Measurements from ENCODE around the gene CERKL. TPM values are rescaled to one million over a fixed set of nuclear protein-coding genes. Genes with fewer than 3 reads are reported as not detected.

The CERKL gene
- polyA plus RNA-seq, 1 experiment, result 0.06 TPM

DNA sequence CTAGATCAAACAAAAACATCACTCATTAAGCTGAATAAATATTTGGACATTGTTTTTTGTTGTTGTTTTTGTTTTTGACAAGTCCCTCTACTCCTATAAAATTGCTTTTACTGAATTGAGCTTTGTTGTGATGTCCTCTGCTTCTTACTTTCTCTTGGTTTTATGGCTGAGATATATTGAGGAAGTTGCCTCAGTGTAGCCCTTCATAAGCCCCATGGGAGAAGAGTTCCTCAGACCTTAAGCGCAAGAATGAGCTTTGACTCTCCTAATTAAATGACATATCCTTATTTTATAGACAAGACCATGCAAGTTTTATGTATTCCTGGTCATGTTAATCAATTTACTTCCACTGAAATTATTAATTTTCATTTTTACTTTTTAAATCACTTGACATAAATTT is 54.9 kb downstream of the CERKL start:
- DNase-seq (ENCODE audit: low read depth), result no peak
- H3K27me3 ChIP-seq (ENCODE audit: control insufficient read depth, insufficient read depth, low read length), result no peaks in the 10 kb centered on the region
- no peak overlapping the region for H3K4me3 ChIP-seq (ENCODE audit: low read depth, low read length)
- TF ChIP-seq, protein P1, sequence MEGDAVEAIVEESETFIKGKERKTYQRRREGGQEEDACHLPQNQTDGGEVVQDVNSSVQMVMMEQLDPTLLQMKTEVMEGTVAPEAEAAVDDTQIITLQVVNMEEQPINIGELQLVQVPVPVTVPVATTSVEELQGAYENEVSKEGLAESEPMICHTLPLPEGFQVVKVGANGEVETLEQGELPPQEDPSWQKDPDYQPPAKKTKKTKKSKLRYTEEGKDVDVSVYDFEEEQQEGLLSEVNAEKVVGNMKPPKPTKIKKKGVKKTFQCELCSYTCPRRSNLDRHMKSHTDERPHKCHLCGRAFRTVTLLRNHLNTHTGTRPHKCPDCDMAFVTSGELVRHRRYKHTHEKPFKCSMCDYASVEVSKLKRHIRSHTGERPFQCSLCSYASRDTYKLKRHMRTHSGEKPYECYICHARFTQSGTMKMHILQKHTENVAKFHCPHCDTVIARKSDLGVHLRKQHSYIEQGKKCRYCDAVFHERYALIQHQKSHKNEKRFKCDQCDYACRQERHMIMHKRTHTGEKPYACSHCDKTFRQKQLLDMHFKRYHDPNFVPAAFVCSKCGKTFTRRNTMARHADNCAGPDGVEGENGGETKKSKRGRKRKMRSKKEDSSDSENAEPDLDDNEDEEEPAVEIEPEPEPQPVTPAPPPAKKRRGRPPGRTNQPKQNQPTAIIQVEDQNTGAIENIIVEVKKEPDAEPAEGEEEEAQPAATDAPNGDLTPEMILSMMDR (IDR thresholded peaks at IDR 0.05; ENCODE audit: insufficient read depth, low read depth, low read length), result no peak
- POLR2A ChIA-PET, result no interaction called here
- CTCF ChIA-PET, result interaction anchor here (0.8 to 1.3 kb wide), 3 partner anchors 14 to 17 kb away, joined by 3 to 4 read pairs (median 4); no protein-coding TSS in a partner anchor
- H3K36me3 ChIP-seq (ENCODE audit: control insufficient read depth, insufficient read depth, low read length), result no peaks in the 10 kb centered on the region

DNA sequence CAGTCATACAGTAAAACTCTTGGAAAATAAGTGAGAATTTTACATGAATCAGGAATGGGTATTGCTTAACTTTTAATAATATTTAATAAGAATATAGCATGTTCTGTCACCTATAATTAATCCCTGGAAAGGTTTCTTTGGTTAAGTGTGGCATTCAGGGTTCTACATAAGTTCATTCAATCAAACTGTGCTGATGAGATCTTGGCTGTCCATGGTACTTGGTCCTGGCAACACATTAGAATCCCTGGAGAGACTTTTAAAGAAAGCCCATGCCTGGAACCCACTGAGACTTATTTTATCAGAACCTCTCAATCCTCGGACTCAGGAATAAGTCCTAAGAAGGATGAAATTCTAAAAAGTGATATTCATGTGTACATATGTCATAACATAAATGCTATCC is 60.3 kb downstream of the CERKL start:
- DNase-seq (ENCODE audit: low read depth), result no peak
- CTCF ChIA-PET, result no interaction called here

DNA sequence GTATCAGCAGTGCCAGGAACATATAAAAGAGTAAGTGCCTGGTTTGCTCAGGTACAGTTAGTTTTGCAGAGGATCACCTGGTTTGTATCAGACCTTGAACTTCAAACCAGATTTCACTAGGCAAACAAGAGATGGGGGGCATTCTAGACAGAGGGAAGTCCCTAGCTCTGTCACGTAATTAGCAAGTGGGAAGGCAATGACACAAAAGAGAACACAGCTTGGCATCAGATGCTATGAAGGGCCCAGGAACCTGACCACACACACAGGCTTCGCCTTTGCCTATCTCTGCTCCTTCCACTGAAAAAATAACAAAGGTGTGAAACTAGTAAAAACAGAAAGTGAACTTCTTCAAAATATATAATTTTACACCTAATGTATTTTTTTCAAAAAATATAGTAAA is 62.6 kb downstream of the CERKL start:
- no peaks in the 10 kb centered on the region for H3K27me3 ChIP-seq (ENCODE audit: control insufficient read depth, insufficient read depth, low read length)
- DNase-seq (ENCODE audit: low read depth), result no peak
- CTCF ChIA-PET, result no interaction called here
- H3K4me3 ChIP-seq (ENCODE audit: low read depth, low read length), result no peak overlapping the region
- TF ChIP-seq, protein P1 (IDR thresholded peaks at IDR 0.05; ENCODE audit: insufficient read depth, low read depth, low read length), result no peak
- POLR2A ChIA-PET, result no interaction called here
- no peaks in the 10 kb centered on the region for H3K36me3 ChIP-seq (ENCODE audit: control insufficient read depth, insufficient read depth, low read length)

More for the DNA sequence above, 60.3 kb downstream of the CERKL start:
- TF ChIP-seq, protein P1 (IDR thresholded peaks at IDR 0.05; ENCODE audit: insufficient read depth, low read depth, low read length), result no peak
- Histone ChIP-seq H3K4me3 (ENCODE audit: low read depth, low read length) (no peak overlapping the region), H3K36me3 (ENCODE audit: control insufficient read depth, insufficient read depth, low read length) (no peaks in the 10 kb centered on the region), H3K27me3 (ENCODE audit: control insufficient read depth, insufficient read depth, low read length) (no peaks in the 10 kb centered on the region)
- POLR2A ChIA-PET, result no interaction called here

DNA sequence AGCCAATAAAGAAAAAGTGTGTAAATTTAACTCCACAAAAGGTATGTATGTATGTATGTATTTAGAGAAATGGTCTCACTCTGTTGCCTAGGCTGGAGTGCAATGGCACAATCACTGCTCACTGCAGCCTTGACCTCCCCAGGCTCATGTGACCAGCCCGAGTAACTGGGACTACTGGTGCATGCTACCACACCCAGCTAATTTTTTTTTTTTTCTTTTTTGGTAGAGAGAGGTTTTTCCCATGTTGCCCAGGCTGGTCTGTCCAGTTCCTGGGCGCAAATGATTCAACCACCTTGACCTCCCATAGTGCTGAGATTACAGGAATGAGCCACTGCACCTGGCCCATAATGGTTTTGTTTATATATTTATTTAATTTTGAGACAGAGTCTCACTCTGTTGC is 67.1 kb downstream of the CERKL start:
- no peaks in the 10 kb centered on the region for H3K36me3 ChIP-seq (ENCODE audit: control insufficient read depth, insufficient read depth, low read length)
- CTCF ChIA-PET, result no interaction called here
- POLR2A ChIA-PET, result no interaction called here
- TF ChIP-seq, protein P1 (IDR thresholded peaks at IDR 0.05; ENCODE audit: insufficient read depth, low read depth, low read length), result no peak
- no peaks in the 10 kb centered on the region for H3K27me3 ChIP-seq (ENCODE audit: control insufficient read depth, insufficient read depth, low read length)
- no peak for DNase-seq (ENCODE audit: low read depth)
- H3K4me3 ChIP-seq (ENCODE audit: low read depth, low read length), result no peak overlapping the region

DNA sequence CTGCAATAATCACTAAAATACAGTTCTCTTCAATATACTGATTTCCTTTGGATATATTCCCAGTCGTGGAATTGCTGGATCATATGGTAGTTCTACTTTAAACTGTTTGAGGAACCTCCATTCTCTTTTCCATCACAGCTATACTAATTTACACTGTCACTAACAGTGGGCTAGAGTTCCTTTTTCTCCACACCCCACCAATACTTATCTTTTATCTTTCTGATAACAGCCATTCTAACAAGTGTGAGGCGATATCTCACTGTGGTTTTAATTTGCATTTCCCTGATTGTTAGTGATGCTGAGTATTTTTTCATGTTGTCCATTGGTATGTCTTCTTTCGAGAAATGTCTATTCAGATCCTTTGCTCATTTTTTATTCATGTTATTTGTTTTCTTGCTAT is 68.4 kb downstream of the CERKL start:
- CTCF ChIA-PET, result interaction anchor here (1.0 kb wide), 1 partner anchor 14 kb away, joined by 4 read pairs; no protein-coding TSS in a partner anchor
- DNase-seq (ENCODE audit: low read depth), result no peak
- POLR2A ChIA-PET, result no interaction called here
- Histone ChIP-seq H3K36me3 (ENCODE audit: control insufficient read depth, insufficient read depth, low read length) (no peaks in the 10 kb centered on the region), H3K4me3 (ENCODE audit: low read depth, low read length) (no peak overlapping the region), H3K27me3 (ENCODE audit: control insufficient read depth, insufficient read depth, low read length) (no peaks in the 10 kb centered on the region)
- TF ChIP-seq, protein P1 (IDR thresholded peaks at IDR 0.05; ENCODE audit: insufficient read depth, low read depth, low read length), result no peak

Measured in BJ (cell line).